Measurements from ENCODE around the gene ATF7.

ATF7 gene

DNA sequence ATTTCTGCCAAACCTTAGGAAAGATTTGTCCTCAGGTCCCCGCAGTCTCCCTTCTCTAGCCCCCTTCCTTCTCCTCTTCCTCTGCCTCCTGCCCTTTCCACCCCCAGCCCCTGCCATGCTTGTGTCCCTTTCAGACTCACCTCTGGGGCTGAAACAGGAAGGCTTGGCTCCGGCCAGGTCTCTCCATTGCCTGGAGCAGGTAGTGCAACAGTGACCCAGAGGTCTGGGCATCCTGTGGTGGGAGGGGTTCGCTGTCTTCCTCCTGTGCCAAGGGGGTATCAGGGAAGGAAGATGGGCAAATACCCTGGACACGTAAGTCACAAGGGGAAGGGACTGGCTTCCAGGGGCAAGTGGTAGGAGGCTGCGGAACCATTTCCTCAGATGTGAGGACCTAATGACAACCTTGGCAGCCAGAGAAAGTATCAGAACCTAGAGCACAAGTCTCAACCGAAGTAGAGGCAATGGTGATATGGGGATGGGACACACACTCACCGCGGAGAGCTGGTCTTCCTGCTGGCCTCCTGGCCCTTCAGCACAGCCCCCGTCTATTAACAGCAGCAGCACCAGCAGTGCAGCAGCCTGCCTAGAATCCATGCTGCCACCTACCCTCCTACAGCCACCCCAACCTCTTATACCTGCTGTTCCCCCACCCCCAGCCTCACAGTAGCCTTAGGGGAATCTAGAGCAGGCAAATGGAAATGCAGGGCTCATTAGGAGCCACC, 119.1 kb downstream of the ATF7 start, which contains the start of gene NPFF:
TSS of gene NPFF (minus strand) at position 604 of the 722 bp plus-strand sequence. CDS start at position 594, 10 bp downstream.
- H3K27ac ChIP-seq, result no peak within 1 kb of the TSS
- TF ChIP-seq, protein P1, sequence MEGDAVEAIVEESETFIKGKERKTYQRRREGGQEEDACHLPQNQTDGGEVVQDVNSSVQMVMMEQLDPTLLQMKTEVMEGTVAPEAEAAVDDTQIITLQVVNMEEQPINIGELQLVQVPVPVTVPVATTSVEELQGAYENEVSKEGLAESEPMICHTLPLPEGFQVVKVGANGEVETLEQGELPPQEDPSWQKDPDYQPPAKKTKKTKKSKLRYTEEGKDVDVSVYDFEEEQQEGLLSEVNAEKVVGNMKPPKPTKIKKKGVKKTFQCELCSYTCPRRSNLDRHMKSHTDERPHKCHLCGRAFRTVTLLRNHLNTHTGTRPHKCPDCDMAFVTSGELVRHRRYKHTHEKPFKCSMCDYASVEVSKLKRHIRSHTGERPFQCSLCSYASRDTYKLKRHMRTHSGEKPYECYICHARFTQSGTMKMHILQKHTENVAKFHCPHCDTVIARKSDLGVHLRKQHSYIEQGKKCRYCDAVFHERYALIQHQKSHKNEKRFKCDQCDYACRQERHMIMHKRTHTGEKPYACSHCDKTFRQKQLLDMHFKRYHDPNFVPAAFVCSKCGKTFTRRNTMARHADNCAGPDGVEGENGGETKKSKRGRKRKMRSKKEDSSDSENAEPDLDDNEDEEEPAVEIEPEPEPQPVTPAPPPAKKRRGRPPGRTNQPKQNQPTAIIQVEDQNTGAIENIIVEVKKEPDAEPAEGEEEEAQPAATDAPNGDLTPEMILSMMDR (conservative IDR thresholded peaks at IDR 0.05), result no peak

DNA sequence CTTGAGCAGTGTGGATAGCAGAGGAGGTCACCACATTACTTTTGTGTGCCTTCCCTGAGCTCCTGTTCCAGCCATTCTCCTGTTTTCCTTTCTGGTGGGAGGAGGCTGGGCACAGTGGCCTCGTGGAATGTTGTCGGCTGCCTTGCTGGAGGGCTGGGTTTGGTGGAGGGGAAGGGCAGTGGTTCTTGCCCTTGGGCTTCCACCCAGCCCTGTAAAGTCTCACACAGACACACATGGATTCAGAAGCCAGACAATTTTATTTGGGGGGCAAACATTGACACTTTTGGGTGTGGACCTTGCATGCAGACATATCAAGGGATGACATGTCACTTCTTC, 119.8 kb downstream of the ATF7 start:
- TF ChIP-seq, protein P1 (conservative IDR thresholded peaks at IDR 0.05), result no peak
- H3K27ac ChIP-seq, result no peak overlapping the region

DNA sequence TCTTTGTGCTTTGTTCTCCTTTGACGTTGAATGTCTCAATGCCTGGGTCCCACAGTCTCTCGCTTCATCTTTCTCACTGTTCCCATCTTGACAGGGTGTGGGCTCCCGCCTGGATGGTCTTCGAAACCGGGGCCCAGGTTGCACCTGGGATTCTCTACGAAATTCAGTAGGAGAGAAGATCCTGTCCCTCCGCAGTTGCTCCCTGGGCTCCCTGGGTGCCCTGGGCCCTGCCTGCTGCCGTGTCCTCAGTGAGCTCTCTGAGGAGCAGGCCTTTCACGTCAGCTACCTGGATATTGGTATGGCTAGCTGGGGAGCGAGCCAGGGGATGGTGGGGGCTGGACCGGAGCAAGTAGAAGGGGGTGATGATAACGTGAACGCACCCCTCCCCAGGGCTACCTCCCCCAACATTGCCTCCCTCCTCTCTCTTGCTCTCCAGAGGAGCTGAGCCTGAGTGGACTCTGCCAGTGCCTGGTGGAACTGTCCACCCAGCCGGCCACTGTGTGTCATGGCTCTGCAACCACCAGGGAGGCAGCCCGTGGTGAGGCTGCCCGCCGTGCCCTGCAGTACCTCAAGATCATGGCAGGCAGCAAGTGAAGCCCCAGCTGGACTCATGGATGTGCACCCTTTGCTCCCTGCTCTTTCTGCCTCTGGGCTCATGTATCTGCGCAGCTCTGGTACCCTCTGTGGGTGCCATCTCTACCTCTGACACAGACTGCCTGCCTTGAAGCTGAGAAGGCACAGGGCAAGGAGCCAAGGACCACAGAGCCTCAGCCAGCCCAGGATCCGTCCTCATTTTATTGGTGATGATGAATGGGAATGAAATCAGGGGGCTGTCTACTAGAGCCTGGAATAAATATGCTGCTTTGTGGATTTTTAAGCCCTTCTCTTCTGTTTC, 120.4 kb downstream of the ATF7 start:
- TF ChIP-seq, protein P1 (conservative IDR thresholded peaks at IDR 0.05), result no peak
- H3K27ac ChIP-seq, result no peak overlapping the region

DNA sequence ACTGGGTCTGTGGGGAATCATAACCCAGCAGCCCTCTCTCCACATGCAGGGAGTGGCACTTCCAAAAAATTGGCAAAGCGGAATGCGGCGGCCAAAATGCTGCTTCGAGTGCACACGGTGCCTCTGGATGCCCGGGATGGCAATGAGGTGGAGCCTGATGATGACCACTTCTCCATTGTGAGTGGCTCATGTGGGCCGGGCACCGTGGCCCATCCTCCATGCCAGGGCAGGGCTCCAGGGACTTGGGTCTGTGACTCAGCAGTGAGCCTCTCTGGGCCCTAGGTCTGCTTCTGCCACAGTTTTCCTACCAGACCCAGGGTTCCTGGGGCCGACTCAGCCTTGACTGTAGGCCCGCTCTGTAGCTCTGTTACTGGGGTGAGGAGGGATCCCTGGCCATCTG, 121.1 kb downstream of the ATF7 start:
- H3K27ac ChIP-seq, result no peak overlapping the region
- TF ChIP-seq, protein P1 (conservative IDR thresholded peaks at IDR 0.05), result no peak

DNA sequence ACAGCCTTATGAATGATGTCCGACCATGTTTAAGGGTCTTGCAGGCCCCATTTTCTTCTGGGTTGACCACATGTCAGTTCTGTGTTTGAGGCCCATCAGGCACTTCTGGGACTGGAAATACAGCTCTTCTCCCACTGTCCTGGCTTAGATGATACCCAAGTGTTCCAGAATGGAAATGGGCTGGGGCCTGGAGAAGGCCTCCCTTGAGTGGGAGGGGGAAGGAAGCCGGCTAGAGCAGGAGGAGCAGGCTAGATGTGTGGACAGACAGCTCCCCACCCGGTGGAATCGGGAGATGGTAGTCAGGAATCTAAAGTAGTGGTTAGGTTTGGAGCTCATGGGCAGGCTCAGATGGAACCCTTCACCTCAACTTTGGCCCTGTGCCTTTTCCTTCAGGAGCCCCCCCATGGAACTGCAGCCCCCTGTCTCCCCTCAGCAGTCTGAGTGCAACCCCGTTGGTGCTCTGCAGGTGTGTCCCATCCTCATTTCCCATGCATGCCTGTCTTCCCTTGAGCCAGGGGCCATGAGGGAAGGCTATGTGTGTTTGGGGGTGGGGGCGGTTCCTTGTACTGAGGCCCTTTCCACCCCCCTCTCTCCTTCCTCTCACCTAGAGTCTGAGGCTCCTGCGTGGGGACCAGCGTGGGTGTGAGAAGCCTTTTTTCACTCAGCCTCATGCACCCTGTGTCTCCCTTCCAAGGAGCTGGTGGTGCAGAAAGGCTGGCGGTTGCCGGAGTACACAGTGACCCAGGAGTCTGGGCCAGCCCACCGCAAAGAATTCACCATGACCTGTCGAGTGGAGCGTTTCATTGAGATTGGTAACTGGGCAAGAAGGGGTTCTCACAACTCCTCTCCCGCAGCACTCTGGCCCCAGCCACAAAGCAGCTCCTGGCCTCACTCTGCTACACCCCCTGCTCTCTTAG, 121.9 kb downstream of the ATF7 start:
- no peak overlapping the region for H3K27ac ChIP-seq
- TF ChIP-seq, protein P1 (conservative IDR thresholded peaks at IDR 0.05), result no peak

DNA sequence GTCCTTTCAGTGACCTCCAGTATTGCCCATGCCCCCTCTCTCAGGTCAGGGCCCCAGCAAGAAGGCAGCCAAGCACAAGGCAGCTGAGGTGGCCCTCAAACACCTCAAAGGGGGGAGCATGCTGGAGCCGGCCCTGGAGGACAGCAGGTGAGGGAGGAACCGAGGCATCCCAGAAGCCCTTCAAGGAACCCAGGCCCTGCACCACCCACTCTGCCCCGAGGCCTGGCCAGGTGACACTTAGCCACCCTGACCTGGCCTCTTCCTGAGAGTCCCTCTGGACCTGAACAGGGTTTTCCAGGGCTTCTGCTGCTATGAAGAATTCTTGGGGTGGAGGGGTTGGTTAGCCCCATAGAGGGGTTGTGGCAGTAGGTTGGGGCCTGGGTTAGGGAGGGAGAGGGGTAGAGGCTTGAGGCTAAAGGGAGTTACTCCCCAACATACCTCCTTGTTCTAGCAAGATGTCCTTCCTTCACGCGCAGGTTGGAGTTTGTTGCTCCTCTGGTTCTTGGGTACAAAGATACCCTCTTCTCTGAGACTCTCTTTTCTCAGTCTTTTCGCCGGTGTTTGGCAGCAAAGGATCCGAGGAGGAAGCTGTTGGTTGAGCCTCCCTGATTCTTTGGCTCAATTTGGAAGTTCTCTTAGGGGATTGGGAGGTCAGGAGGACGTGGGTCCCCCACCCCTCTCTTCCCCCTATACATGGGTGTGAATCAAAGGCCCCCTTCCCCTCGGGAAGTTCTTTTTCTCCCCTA, 123.0 kb downstream of the ATF7 start:
- no peak overlapping the region for H3K27ac ChIP-seq
- TF ChIP-seq, protein P1 (conservative IDR thresholded peaks at IDR 0.05), result no peak
